Activated T-helper 1 cell treated with anti-CD3 and anti-CD28 coated beads, Interleukin-12 subunit alpha, Interleukin-12 subunit beta, Interleukin-2, Interleukin-4 antibody, amounts not matched to agents 30 ng/mL and 10 ng/mL and 1 ng/mL, durations not matched to agents 14 hours and 24 hours and 36 hours (primary cell): ENCODE results near the gene KITLG. TPM values are rescaled to one million over a fixed set of nuclear protein-coding genes. Genes with fewer than 3 reads are reported as not detected.
"Not testable (repeated sequence)": the region's sequence is repeated elsewhere in the genome, so short reads cannot be mapped to it uniquely, and the experiment has no call there.

Source experiments
- DNase-seq: peaks from one replicate; pipeline ENCODE4 v3.0.0; 2021; ENCODE audit warnings: low spot score
- H3K27ac Mint-ChIP-seq: one replicate; pipeline ENCODE4 v1.8.0; 2021; ENCODE audit warnings: mild to moderate bottlenecking, mixed read lengths
- H3K27me3 Mint-ChIP-seq: one replicate; pipeline ENCODE4 v1.8.0; 2022; ENCODE audit warnings: mild to moderate bottlenecking, moderate library complexity, mixed read lengths; ENCODE audit not compliant: insufficient read depth
- H3K36me3 Mint-ChIP-seq: one replicate; pipeline ENCODE4 v1.8.0; 2021; ENCODE audit warnings: low read depth, mixed read lengths
- H3K4me1 Mint-ChIP-seq: one replicate; pipeline ENCODE4 v1.8.0; 2021; ENCODE audit warnings: low read depth, mixed read lengths
- H3K4me3 Mint-ChIP-seq: one replicate; pipeline ENCODE4 v1.8.0; 2021; ENCODE audit warnings: mild to moderate bottlenecking, moderate library complexity, mixed read lengths
- H3K9me3 Mint-ChIP-seq: one replicate; pipeline ENCODE4 v1.8.0; 2021; ENCODE audit warnings: mixed read lengths
- intact Hi-C: fragments of 100-400 bp; cut with micrococcal nuclease; formaldehyde crosslinking; loops from one replicate; pipeline ENCODE4 v1.15.1; 2024
- total RNA-seq: library from RNA; stranded (reverse); gene quantifications from 2 replicates; pipeline ENCODE4 v1.2.3, GENCODE V29; 2022

The KITLG gene
- total RNA-seq, 1 donor from 2014 or later, result not detected

DNA sequence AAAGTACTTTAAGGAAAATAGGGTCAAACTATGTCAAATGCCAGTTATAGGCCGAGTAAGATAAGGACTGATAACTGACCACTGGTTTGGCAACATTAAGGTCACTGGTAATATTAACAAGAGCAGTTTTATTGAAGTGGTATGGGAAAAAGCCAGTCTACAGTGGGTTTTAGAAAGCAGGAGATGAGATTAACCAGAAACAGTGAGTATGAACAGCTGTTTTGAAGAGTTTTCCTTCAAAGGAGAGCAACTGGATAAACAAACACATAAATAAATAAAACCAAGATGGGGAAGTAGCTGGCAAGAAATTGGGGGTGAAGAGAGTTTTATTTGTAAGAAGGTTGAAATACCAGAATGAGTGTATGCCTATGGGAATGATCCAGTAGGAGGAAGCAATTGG is 30.3 kb downstream of the KITLG start:
- no peak overlapping the region for H3K27ac Mint-ChIP-seq
- intact Hi-C loops, result no loop called here
- DNase-seq, result no peak
- H3K4me3 Mint-ChIP-seq, result no peak overlapping the region
- no peaks in the 10 kb centered on the region for H3K4me1 Mint-ChIP-seq
- no peaks in the 10 kb centered on the region for H3K36me3 Mint-ChIP-seq
- no peaks in the 10 kb centered on the region for H3K9me3 Mint-ChIP-seq
- no peaks in the 10 kb centered on the region for H3K27me3 Mint-ChIP-seq

DNA sequence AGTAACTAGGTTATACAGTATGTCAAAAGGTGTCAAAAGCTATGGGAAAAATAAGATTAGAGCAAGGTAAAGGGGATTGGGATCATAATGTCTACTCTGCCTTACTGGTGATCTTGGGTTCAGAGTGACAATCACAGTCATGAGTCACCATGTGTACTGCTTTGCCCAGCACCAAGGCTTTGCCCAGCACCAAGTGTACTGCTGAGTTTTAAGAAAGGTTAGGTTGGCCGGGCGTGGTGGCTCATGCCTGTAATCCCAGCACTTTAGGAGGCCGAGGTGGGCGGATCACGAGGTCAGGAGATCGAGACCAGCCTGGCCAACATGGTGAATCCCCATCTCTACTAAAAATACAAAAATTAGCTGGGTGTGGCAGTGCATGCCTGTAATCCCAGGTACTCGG is 32.3 kb downstream of the KITLG start:
- H3K4me3 Mint-ChIP-seq, intact Hi-C loops, H3K9me3 Mint-ChIP-seq, H3K27me3 Mint-ChIP-seq, H3K27ac Mint-ChIP-seq, DNase-seq, H3K36me3 Mint-ChIP-seq, H3K4me1 Mint-ChIP-seq: not testable (repeated sequence)

DNA sequence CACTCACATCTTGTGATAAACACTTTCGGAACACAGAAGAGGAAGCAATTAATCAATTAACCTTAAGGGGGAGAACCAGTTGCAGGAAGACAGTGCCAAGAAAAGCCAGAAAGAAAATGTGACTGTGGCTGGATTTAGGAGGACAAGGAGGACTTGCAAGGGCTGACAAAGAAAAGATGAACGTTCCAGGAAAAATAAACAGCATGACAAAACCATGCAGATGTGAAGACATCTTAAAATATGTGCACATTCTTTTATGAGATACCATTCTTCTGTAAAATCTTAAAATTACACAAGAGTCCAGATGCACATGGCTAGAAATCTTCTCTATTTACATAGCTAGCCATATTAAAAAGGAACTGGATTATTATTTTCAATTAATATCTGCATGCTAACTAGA is 33.4 kb downstream of the KITLG start:
- no peaks in the 10 kb centered on the region for H3K9me3 Mint-ChIP-seq
- H3K4me1 Mint-ChIP-seq, result no peaks in the 10 kb centered on the region
- intact Hi-C loops, result no loop called here
- H3K4me3 Mint-ChIP-seq, result no peak overlapping the region
- no peak overlapping the region for H3K27ac Mint-ChIP-seq
- no peaks in the 10 kb centered on the region for H3K27me3 Mint-ChIP-seq
- H3K36me3 Mint-ChIP-seq, result no peaks in the 10 kb centered on the region
- no peak for DNase-seq

DNA sequence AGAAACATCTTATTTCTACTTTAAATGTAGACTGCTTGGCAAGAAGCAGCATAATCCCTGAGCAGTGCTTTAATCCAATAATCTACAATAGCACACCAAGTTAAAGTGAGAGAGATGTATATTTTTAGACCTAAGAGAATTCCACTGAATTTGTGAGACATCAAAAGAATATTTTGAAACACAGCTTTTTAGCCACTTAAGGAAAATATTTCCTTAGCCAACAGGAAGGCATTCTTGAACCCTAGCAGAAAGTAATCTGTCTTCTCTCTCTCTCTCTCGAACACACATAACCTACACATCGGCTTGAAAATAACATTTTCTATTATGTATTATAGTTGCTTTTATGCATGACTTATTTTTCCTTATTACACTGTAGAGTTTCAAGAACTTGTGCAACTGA is 34.0 kb downstream of the KITLG start:
- no peak overlapping the region for H3K27ac Mint-ChIP-seq
- no peaks in the 10 kb centered on the region for H3K4me1 Mint-ChIP-seq
- no peak for DNase-seq
- H3K9me3 Mint-ChIP-seq, result no peaks in the 10 kb centered on the region
- H3K4me3 Mint-ChIP-seq, result no peak overlapping the region
- H3K36me3 Mint-ChIP-seq, result no peaks in the 10 kb centered on the region
- intact Hi-C loops, result no loop called here
- H3K27me3 Mint-ChIP-seq, result no peaks in the 10 kb centered on the region

DNA sequence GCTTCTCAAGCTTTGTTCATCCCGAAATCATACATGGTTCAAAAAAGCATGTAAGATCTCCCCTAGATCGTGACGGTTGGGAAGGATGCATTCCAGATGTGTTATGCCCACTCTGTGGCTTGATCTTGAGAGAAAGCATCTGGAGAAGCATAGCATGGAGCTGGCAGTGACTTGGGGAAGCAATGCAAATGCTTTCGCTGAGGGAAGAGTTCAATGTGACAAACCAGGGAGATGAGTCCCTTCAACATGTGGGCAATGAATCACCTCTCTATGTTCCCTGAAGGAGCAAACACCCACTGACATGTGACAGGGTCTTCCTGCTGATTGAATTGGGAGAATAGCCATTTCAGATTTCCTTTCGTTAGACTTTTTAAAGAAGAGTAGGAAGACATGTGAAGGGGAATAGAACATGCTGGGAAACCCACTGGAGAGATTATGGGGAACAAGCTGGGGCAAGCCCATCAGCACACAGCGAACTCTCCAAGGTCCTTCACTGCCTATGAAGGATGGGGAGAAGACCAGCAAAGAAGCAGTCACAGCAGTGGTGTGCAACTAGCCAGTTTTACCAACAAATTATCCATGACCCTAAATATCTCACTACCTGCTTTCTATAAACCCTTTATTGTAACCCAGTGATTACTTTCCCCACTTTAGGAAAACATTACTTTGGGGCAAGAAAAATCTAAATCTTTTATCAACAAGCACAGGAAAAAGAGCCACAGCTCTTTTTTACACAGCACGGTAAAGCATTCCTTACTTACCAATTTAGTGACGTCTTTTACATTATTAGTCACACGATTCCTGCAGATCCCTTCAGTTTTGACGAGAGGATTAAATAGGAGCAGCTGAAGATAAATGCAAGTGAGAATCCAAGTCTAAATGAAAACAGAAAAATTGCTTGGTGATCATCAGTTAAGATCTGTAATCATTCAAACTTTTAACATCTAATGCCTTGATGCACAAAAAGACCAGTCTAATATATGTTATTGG is 35.0 kb downstream of the KITLG start:
- Mint-ChIP-seq H3K36me3 (no peaks in the 10 kb centered on the region), H3K27ac (no peak overlapping the region)

DNA sequence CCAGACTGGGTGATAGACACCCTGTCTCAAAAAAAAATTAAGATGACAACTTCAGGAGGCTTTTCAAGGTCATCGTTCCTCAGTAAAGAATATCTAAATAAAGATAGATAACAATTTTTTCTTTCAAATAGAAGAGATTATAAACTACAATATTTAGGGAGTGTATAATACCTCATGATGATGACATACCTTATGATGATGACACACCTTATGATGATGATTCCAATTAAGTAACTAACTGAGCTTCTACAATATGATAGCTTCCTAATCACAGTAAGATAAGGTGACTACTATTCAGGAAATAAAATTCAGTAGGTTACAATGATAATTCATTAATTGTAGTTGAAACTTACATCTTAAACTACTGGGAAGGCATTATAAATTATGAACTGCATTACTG is 40.4 kb downstream of the KITLG start:
- Mint-ChIP-seq H3K27ac (no peak overlapping the region), H3K36me3 (no peaks in the 10 kb centered on the region), H3K4me1 (no peaks in the 10 kb centered on the region), H3K27me3 (no peaks in the 10 kb centered on the region), H3K9me3 (no peaks in the 10 kb centered on the region), H3K4me3 (no peak overlapping the region)
- DNase-seq, result no peak
- intact Hi-C loops, result no loop called here

More for the DNA sequence above, 35.0 kb downstream of the KITLG start:
- intact Hi-C loops, result no loop called here
- H3K4me3 Mint-ChIP-seq, result no peak overlapping the region
- DNase-seq, result no peak
- H3K27me3 Mint-ChIP-seq, result no peaks in the 10 kb centered on the region
- H3K4me1 Mint-ChIP-seq, result no peaks in the 10 kb centered on the region
- H3K9me3 Mint-ChIP-seq, result no peaks in the 10 kb centered on the region

DNA sequence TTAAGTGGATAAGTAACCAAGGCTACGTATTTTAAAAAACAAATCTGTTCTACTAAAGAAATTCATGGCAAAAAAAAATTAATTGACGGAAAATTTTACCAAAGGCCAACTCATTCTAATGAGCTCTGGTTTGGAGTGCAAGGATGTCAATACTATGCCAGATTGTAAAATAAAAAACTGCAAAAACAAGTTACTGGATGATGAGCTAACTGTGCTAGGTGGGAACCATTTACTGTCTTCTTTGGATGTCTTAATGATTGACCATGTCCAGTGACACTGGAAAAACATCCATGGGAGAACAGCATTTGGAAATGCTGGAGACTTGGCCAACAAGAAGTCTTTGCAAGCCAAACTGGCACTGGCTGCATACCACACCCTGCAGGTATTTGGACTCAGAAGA is 41.6 kb downstream of the KITLG start:
- Mint-ChIP-seq H3K36me3 (no peaks in the 10 kb centered on the region), H3K4me1 (no peaks in the 10 kb centered on the region), H3K9me3 (no peaks in the 10 kb centered on the region), H3K4me3 (no peak overlapping the region), H3K27me3 (no peaks in the 10 kb centered on the region), H3K27ac (no peak overlapping the region)
- DNase-seq, result no peak
- intact Hi-C loops, result no loop called here

DNA sequence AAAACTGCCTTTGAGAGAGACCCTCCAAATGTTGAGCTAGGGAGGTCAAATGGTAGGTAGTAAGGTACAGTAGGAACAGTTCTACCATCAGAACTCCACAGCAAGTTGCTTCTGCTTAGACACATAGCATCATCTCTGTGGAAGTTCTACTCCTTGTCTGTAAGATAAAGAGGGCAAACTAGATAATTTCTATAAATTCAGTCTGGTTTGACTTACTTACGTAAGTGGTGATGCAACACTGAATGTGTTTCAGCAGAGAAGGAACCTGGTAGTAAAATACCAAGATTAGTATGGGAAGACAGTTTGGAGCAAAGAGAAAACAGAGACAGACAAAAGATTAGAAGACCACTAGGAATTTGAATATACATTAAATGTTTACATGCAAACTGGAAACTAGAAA is 42.0 kb downstream of the KITLG start:
- Mint-ChIP-seq H3K36me3 (no peaks in the 10 kb centered on the region), H3K27me3 (no peaks in the 10 kb centered on the region), H3K27ac (no peak overlapping the region), H3K9me3 (no peaks in the 10 kb centered on the region), H3K4me3 (no peak overlapping the region), H3K4me1 (no peaks in the 10 kb centered on the region)
- intact Hi-C loops, result no loop called here
- DNase-seq, result no peak

DNA sequence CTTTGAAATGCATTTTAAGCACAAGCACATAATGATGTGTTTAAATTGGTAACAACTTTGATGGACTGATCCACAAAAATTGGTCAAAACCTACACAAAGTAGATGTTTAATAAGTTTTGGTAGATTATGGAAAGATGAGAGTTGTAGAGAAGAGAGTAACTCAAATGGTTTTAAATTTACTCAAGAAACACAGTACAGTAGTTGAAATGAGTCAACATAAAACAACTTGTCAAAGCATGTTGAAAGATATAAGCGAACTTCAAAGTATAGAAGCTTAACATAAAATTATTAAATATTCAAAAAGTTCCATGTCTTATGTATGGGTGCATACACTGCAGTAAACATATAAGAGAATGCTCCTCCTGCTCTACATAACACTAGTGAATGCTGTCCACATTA is 49.4 kb downstream of the KITLG start:
- H3K27me3 Mint-ChIP-seq, result no peaks in the 10 kb centered on the region
- H3K4me3 Mint-ChIP-seq, result no peak overlapping the region
- H3K27ac Mint-ChIP-seq, result no peak overlapping the region
- H3K4me1 Mint-ChIP-seq, result no peaks in the 10 kb centered on the region
- H3K9me3 Mint-ChIP-seq, result no peaks in the 10 kb centered on the region
- DNase-seq, result no peak
- no peaks in the 10 kb centered on the region for H3K36me3 Mint-ChIP-seq
- intact Hi-C loops, result no loop called here

DNA sequence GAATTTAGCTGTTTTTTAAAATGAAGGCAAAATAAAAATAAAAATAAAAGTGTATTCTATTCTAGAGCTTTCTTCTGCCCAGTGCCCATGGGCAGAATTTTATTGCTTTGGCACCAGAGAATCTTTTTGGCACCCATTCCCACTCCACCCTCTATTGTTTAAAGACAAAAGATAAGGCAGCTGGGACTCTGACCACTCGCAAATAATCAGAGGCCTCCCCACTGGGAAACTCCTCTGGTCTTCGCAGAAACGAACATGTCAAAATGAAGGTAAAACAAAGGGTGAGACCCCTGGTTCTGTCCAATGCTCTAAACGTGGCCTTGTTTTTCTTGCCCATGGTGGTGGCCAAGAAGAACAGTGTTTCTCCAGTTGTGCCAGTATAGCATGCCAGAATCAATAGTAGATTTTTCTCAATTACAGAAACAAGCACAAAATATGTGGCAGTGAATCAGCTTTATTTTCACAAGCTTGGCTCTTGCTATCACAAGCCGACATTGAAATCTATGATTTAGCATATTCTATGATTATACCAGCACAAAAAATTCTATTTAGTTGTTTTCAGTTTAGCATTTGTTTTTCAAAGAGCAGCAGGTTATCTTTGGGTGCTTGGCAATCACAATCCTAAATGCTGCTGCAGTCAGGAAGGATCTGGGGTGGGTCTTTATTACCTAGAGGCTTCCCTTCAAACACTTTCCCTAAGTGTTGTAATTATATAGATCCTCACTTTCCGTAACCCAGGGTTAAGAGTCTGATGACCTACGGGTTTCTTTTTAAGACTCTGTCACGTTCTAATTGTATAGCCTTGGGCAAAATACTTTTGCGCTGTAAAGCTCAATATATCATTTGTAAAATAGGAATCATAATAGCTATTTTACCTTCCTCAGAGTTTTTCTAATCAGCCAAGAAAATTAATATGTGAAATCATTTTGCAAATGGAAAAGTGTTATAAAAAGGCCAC is 50.5 kb downstream of the KITLG start:
- no peaks in the 10 kb centered on the region for H3K9me3 Mint-ChIP-seq
- no peaks in the 10 kb centered on the region for H3K4me1 Mint-ChIP-seq
- H3K27ac Mint-ChIP-seq, result no peak overlapping the region
- no peaks in the 10 kb centered on the region for H3K27me3 Mint-ChIP-seq
- no peaks in the 10 kb centered on the region for H3K36me3 Mint-ChIP-seq
- no peak overlapping the region for H3K4me3 Mint-ChIP-seq
- DNase-seq, result no peak
- intact Hi-C loops, result no loop called here

DNA sequence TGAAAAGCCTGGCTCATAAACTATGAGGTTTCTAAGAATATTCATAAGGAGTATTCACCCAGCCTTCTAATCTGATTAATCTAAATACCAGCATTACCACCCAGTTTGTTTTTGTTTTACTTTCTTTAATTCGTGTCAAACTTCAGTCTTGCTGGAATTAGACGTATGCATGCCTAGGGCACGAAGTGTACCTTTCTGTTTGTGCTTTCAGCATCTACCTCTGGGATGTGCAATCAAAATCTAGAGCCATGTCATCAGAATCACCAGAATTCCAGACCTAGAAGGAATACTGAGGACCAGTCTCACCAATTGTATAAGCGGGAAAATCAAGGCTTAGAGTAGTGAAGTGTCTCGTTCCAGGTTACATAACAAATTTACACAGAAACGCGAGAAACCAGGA is 57.3 kb downstream of the KITLG start:
- Mint-ChIP-seq H3K4me3 (no peak overlapping the region), H3K27me3 (no peaks in the 10 kb centered on the region), H3K4me1 (no peaks in the 10 kb centered on the region), H3K27ac (no peak overlapping the region), H3K36me3 (no peaks in the 10 kb centered on the region), H3K9me3 (no peaks in the 10 kb centered on the region)
- DNase-seq, result no peak
- intact Hi-C loops, result no loop called here

DNA sequence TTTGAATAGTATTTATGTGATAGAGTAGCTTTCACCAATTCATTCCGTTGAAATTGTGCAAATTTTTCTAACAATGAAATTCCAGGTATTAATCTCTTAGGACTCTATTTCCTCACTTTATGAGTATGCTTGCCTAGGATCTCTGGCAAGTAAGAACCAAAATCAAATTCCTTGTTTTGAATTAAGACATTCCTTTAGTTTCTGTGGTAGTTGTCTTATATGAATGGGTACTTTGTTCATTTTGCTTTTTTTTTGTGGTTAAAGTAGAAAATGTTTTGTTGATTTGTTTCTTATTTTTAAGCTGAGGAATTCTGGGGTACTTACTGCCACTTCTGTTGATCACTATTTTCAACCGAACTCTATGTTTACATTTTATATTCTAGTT is 59.8 kb downstream of the KITLG start:
- H3K9me3 Mint-ChIP-seq, result no peaks in the 10 kb centered on the region
- intact Hi-C loops, result no loop called here
- H3K36me3 Mint-ChIP-seq, result no peaks in the 10 kb centered on the region
- H3K27ac Mint-ChIP-seq, result no peak overlapping the region
- no peak for DNase-seq
- H3K4me3 Mint-ChIP-seq, result no peak overlapping the region
- no peaks in the 10 kb centered on the region for H3K4me1 Mint-ChIP-seq
- H3K27me3 Mint-ChIP-seq, result no peaks in the 10 kb centered on the region

DNA sequence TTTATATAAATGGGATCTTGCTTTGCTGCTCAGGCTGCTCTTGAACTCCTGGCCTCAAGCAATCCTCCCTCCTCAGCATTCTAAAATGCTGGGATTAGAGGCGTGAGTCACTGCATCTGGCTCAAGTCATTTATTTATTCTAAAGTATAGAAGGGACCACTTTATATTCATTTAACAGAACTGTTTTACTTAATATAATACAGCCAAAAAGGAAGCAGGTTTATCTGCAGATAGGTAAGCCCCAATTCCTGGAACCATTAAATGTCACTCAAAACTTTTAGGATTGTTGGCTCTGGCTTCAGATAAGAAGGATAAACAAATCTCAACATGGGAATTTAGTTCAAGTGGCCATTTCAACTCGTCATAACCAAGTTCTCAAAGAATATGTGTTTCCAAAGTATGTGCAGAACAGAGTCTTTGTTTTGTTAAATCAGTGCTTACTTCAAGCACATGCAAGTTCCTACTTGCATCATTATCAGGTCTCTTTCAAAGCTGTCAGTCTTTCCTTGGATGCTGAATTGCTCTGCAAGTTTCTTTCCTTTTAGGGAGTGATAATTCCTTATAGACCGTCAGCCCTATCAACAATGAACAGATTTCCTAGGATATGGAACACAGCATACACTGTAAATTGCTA is 60.4 kb downstream of the KITLG start:
- H3K27ac Mint-ChIP-seq, result no peak overlapping the region
- H3K36me3 Mint-ChIP-seq, result no peaks in the 10 kb centered on the region
- no peaks in the 10 kb centered on the region for H3K27me3 Mint-ChIP-seq
- DNase-seq, result no peak
- no peak overlapping the region for H3K4me3 Mint-ChIP-seq
- H3K9me3 Mint-ChIP-seq, result no peaks in the 10 kb centered on the region
- intact Hi-C loops, result no loop called here
- no peaks in the 10 kb centered on the region for H3K4me1 Mint-ChIP-seq
